ENCODE measurements around the gene PLEKHH2.
"Not testable (repeated sequence)": the region's sequence is repeated elsewhere in the genome, so short reads cannot be mapped to it uniquely, and the experiment has no call there.

PLEKHH2 gene

DNA sequence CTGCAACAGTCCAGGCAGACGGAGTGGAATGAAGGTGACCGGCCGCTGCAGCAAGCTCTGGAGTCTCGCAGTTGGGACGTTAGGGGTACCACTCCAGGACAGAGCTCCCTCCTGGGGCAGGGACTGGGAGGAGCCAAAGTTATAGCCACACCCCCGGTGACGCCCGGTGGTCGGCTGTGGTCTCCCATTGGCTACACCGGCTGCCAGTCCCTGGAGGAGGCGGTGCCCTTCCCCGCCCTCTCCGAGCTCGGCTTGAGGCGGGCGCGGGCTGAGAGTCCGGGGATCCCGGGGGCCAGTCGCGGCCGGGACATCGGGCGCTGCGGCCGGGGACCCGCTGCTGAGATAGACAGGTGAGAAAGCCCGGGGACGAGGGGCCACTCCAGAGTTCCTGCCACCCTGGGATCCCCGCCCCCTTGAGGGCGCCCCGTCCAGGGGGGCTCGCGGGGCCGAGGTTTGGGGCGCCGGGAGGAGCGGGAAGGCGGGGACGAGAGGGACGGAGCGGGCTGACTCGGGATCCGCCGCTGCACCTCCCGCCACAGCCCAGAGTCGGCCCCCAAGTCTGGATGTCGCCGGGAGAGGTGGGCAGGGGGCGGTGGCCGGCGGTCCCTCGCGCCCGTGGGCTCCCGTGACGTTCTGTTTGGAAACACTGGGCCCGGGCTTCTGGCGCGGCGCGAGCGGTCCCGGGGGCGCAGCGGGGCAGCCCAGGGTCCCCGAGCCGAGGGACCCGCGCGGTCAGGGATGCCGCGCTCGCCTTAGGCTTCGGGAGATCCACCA is at the start of gene PLEKHH2:
Gene PLEKHH2, plus strand, starts transcription at position 231 of the 774 bp plus-strand sequence. CDS start 7,414 bp downstream, outside the sequence.
- peak; percentile 92 for DNase-seq (ENCODE audit: low spot score)

GRCh38 chr2:43592443-43592842 is 44.6 kb upstream of the PLEKHH2 start:
- DNase-seq (ENCODE audit: low spot score): no peak

DNA sequence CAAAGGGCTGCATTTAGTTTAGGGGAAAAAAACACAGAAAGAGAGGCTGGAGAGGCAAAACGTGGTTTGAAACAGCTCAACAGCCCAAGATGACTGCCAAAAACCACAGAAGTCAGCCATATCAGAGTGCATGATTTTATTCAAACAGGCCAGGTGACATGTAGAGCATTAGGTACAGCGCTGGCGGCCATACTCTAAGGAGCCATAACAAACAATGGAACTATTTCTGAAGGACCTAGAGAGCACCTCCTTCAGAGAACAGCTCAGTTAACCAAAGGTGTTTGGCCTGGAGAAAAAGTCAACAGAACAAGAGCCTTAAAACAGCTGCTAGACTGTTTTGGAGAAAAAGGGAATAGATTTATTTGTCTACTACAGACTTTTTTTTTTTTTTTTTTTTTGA is 43.8 kb upstream of the PLEKHH2 start:
- no peak for DNase-seq (ENCODE audit: low spot score)

- DNase-seq (ENCODE audit: low spot score): no peak
Observed at GRCh38 chr2:43594875-43595274, 42.2 kb upstream of the PLEKHH2 start.

- DNase-seq (ENCODE audit: low spot score): peak; percentile 98
Observed at GRCh38 chr2:43595603-43596412, 41.3 kb upstream of the PLEKHH2 start, which contains the start of gene THADA. THADA (minus strand) TSS chr2:43596038; CDS start chr2:43592392, 3,646 bp downstream.

DNA sequence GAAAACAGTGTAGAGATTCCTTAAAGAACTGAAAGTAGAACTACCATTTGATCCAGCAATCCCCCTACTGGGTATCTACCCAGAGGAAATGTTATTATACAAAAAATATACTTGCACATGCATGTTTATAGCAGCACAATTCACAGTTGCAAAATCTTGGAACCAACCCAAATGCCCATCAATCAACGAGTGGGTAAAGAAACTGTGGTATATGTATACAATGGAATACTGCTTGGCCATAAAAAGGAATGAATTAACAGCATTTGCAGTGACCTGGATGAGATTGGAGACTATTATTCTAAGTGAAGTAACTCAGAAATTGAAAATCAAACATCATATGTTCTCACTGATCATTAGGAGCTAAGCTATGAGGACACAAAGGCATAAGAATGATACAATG is 36.5 kb upstream of the PLEKHH2 start:
- not testable (repeated sequence) for DNase-seq (ENCODE audit: low spot score)

DNA sequence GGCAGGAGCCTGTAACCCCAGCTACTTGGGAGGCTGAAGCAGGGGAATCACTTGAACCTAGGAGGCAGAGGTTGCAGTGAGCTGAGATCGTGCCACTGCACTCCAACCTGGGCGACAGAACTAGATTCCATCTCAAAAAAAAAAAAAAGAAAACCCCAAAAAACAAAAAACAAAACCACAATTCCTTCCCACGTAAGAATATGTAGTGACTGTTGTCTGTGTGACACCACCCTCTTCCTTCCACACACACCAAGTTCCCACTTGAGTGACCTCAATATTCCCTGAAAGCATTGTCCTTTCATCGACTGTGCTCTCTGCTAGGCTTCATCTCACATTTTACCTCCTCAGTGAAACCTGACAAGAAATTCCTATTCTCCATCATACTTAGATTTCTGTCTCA is 32.4 kb upstream of the PLEKHH2 start:
- no peak for DNase-seq (ENCODE audit: low spot score)

DNA sequence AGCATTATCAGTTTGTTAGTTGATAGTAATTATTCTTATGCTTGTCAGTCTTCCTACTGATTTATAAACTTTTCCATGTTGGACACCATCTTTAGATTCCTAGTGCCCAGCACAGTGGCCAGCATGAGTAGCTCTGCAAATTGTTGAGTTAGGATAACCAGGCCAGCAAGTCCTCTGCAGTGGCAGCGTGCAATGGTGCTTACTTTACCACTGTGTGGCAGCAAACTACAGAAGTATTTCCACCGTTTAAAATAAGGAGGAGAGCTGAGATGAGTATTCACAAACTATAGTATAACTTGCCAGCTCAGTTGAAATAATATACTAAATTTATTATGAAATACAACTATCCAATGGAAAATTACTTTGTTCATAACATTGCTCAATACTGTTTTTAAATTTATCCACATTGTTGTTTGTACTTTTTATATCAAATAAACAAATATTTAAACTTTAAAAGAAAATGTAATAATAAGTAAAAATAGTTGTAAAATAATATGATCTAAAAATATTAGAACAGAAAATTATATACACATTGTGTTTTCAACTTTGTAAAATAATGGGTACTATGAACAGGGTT is 31.9 kb upstream of the PLEKHH2 start:
- peak; percentile 22 for DNase-seq (ENCODE audit: low spot score)

DNA sequence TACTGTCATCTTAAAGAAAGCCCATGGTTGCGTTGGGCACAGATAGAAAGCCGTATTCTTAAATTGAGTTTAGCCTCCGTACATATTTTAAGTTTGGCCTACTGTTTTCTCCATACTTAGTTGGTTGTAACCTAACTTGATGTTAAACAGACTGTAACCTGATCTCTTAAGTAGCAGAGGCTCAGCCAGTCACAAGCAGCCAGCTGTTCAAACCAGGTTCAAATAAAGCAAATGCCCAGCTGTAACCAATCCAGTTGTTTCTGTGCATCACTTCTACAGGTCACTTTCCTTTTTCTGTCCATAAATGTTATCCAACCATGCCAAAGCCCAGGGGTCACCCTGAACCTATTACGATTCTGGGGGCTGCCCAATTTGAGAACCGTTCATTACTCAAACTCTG is 31.2 kb upstream of the PLEKHH2 start:
- no peak for DNase-seq (ENCODE audit: low spot score)

DNA sequence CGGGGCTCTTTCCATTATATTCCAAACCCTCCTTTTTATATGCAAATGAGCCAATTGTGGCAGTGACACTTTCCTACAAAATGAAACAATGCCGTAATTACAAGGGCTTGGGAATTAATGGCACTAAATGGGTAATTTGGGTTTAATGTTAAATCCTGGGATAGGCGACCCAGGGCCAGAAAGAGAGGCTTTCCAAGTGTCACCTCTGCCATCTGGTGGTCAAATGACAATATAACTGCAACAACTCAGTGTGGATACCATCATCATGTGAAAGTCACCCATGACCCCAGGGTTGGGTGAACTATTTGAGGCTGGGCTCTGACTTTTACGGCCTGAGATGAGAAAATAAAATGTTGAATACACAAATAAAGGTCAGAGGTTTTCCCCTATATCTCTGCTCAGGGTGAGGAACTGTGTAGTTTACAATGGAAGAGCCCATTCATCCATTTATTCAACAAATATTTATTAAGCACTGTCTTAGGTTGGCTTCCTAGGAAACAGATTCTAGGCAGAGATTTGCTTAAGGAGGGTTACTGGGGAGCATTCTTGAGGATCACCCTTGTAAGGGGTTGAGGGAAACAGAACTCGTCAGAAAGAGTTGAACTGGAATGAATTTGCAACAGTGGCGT is 27.7 kb upstream of the PLEKHH2 start:
- DNase-seq (ENCODE audit: low spot score): peak; percentile 62

DNA sequence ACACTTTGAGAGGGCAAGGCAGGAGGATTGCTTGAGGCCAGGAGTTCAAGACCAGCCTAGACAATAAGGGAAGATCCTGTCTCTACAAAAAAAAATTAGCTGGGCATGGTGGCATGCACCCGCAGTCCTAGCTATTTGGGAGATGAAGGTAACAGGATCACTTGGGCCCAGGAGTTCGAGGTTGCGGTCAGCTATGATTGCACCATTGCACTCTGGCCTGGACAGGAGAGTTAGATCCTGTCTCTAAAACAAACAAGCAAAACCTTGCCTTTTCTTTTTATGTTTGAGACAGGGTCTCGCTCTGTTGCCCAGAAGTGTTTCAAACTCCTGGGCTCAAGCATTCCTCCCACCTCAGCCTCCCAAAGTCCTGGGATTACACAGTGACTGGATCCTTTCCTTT is 26.7 kb upstream of the PLEKHH2 start:
- no peak for DNase-seq (ENCODE audit: low spot score)

- DNase-seq (ENCODE audit: low spot score): peak; percentile 77
Observed at GRCh38 chr2:43611987-43612894, 24.8 kb upstream of the PLEKHH2 start.

DNA sequence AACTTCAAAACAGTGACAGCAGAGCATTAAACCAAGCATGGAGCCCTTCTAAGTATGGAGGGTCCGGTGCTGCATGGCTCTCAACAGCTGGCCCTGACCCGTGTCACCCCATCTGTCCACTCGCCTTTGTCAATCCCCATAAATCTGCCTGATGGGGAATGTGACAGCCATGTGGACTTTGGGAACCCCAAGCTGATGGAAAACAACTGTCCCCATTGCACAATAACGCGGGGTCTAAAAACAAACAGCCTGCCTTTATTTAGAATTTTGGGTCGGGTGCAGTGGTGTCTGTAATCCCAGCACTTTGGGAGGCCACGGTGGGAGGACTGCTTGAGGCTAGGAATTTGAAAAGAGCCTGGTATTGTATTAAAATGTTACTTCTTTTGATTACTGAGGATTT is 24.1 kb upstream of the PLEKHH2 start:
- DNase-seq (ENCODE audit: low spot score): no peak

- DNase-seq (ENCODE audit: low spot score): no peak
Observed at GRCh38 chr2:43616967-43617680, 19.9 kb upstream of the PLEKHH2 start.

DNA sequence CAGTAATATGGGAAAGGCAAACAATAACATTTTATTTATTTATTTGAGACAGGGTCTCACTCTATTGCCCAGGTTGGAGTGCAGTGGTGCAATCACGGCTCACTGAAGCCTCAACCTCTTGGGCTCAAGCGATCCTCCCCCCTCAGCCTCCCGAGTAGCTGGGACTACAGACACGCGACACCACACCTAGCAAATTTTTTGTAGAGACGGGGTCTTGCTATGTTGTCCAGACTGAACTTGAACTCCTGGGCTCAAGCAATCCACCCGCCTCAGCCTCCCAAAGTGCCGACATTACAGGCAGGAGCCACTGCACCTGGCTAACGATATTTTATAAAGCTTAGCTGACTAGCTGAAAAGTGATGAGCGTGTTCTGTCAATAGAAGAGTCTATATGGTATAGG is 17.5 kb upstream of the PLEKHH2 start:
- no peak for DNase-seq (ENCODE audit: low spot score)

DNA sequence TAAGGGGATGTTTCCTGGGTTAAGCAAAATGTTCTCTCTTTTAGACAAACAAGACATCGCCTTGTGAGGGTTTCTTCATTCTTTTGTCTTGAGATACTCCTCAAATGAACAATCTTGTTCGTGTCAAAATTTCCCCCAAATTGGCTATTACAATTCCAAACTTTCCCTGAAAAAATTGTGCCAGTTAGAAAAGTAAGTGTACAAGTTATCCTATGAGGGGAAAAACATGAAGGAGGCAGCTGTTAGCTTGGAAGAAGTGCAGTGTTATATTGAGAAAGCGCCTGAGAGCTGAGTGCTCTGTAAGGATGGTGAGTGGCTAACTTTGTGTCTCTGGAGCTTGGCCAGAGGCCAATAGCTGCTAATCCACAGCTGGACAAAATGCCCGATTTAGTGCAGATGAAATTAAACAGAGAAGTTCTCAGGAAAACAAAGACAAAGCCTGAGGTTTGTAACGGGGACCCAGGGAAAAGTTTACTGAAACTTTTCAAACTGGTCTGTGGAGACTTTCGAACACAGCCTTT is 14.1 kb upstream of the PLEKHH2 start:
- DNase-seq (ENCODE audit: low spot score): no peak

DNA sequence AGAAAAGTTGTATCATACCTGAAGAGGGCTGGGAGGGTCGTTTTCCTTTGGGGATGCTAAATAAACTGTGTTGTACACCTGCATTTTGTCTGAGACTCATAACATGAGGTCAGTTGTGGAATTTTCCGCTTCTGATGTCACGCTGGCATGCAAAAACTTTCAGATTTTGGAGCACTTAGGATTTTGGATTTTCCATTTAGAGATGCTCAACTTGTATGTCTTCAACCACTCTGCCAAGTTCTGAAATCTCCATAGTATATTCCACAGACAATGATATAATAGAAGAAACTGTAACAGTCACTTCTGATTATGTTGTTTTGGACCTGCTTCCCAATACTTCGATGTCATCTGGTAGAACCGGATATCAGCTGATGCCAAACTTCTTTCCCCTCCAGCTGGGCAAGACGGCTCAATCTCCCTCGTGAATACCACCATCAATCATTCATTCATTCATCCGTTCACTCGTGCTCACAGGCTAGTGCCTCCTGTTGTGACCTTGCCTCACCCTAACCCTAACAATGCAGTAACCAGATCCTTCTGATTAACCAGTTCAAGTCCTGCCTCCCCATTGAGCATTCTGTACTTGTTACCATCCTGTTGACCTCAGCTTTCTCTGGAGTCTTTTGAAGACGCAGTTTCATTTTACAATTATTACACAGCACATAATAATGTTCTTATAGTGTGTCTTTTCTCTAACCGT is 5.3 kb upstream of the PLEKHH2 start:
- no peak for DNase-seq (ENCODE audit: low spot score)

GRCh38 chr2:43634604-43635306 is 2.3 kb upstream of the PLEKHH2 start:
- peak; percentile 89 for DNase-seq (ENCODE audit: low spot score)

DNA sequence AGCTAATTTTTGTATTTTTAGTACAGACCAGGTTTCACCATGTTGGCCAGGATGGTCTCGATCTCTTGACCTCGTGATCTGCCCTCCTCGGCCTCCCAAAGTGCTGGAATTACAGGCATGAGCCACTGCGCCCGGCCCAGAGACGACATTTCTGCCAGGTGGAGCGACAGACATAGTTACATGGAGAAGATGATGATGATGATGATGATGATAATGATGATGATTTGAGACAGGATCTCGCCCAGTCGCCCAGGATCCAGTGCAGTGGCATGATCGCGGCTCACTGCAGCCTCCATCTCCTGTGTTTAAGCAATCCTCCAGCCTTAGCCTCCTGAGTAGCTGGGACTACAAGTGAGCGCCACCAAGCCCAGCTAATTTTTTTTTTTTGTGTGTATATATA is 907 bp upstream of the PLEKHH2 start:
- not testable (repeated sequence) for DNase-seq (ENCODE audit: low spot score)

All from LoVo (cell line).